GM11168 (cell line): ENCODE data around the gene GOLGA6L10.
"Not testable (repeated sequence)": the region's sequence is repeated elsewhere in the genome, so short reads cannot be mapped to it uniquely, and the experiment has no call there.

ENCODE experiments used
- in situ Hi-C: fragments of 300-500 bp; cut with MboI; formaldehyde crosslinking; loops from one replicate; pipeline ENCODE4 v1.12.0; 2022; ENCODE audit warnings: low sequenced_read_pairs; ENCODE audit not compliant: unreplicated experiment

Gene GOLGA6L10

GRCh38 chr15:82303956-82304777 is 45.1 kb downstream of the GOLGA6L10 start:
- in situ Hi-C loops: no loop called here

- in situ Hi-C loops: no loop called here
Observed at GRCh38 chr15:82301296-82302016, 47.8 kb downstream of the GOLGA6L10 start.

GRCh38 chr15:82300883-82301282 is 48.4 kb downstream of the GOLGA6L10 start:
- in situ Hi-C loops: no loop called here

GRCh38 chr15:82300326-82300725 is 48.9 kb downstream of the GOLGA6L10 start:
- in situ Hi-C loops: not testable (repeated sequence)

GRCh38 chr15:82299511-82299914 is 49.8 kb downstream of the GOLGA6L10 start:
- in situ Hi-C loops: not testable (repeated sequence)

GRCh38 chr15:82298520-82298919 is 50.8 kb downstream of the GOLGA6L10 start:
- in situ Hi-C loops: no loop called here

- in situ Hi-C loops: no loop called here
Observed at GRCh38 chr15:82298032-82298431, 51.2 kb downstream of the GOLGA6L10 start.

- in situ Hi-C loops: no loop called here
Observed at GRCh38 chr15:82297546-82297945, 51.7 kb downstream of the GOLGA6L10 start.

- in situ Hi-C loops: no loop called here
Observed at GRCh38 chr15:82294061-82294690, 55.1 kb downstream of the GOLGA6L10 start.

GRCh38 chr15:82292271-82292670 is 57.0 kb downstream of the GOLGA6L10 start:
- in situ Hi-C loops: no loop called here
